HL-60 (cell line): ENCODE results near the gene AOC3.

ENCODE experiments used
- DNase-seq, 2 experiments: peaks; one replicate each; pipeline ENCODE4 v3.0.0-alpha.2; 2010 to 2020; ENCODE audit warnings: low read depth in 1 of 2, low spot score in 1 of 2
- H3K27ac ChIP-seq: fragments of 250-450 bp; sonication (Bioruptor Pico); replicated peaks from 2 replicates; pipeline ENCODE4 v1.5.1; 2020; ENCODE audit warnings: mild to moderate bottlenecking, moderate library complexity
- H3K27me3 ChIP-seq: fragments of 250-450 bp; sonication (Bioruptor Pico); 2 replicates; pipeline ENCODE4 v1.5.1; 2021; ENCODE audit warnings: mild to moderate bottlenecking, moderate library complexity; ENCODE audit not compliant: insufficient read depth, poor library complexity, severe bottlenecking
- H3K4me3 ChIP-seq: replicated peaks from 2 replicates; pipeline ENCODE4 v1.5.1; 2011; ENCODE audit warnings: mild to moderate bottlenecking, control low read depth, low read length; ENCODE audit not compliant: insufficient read depth
- GABPA ChIP-seq: IDR thresholded peaks from 2 replicates; pipeline ENCODE4 v1.6.1; 2012; ENCODE audit warnings: low read depth
- POLR2AphosphoS5 ChIP-seq: IDR thresholded peaks from 2 replicates; pipeline ENCODE4 v1.6.1; 2012; ENCODE audit warnings: low read depth
- SPI1 ChIP-seq: IDR thresholded peaks from 2 replicates; pipeline ENCODE4 v1.6.1; 2012; ENCODE audit warnings: low read depth, mild to moderate bottlenecking, borderline replicate concordance
- TF ChIP-seq, protein P1 (sequence below): IDR thresholded peaks from 2 replicates; pipeline ENCODE4 v1.6.1; 2012; ENCODE audit warnings: low read depth; ENCODE audit not compliant: insufficient replicate concordance
- TF ChIP-seq, protein P2 (sequence below): IDR thresholded peaks from one replicate; pipeline ENCODE4 v1.5.1; 2011; ENCODE audit warnings: low read length, control low read depth, inconsistent platforms; ENCODE audit not compliant: insufficient read depth

AOC3 gene

GRCh38 chr17:42868338-42868737 is 17.3 kb downstream of the AOC3 start:
- Histone ChIP-seq H3K27ac (no peak overlapping the region), H3K27me3 (no peaks in the 10 kb centered on the region), H3K4me3 (no peak overlapping the region)
- TF ChIP-seq, protein P1, sequence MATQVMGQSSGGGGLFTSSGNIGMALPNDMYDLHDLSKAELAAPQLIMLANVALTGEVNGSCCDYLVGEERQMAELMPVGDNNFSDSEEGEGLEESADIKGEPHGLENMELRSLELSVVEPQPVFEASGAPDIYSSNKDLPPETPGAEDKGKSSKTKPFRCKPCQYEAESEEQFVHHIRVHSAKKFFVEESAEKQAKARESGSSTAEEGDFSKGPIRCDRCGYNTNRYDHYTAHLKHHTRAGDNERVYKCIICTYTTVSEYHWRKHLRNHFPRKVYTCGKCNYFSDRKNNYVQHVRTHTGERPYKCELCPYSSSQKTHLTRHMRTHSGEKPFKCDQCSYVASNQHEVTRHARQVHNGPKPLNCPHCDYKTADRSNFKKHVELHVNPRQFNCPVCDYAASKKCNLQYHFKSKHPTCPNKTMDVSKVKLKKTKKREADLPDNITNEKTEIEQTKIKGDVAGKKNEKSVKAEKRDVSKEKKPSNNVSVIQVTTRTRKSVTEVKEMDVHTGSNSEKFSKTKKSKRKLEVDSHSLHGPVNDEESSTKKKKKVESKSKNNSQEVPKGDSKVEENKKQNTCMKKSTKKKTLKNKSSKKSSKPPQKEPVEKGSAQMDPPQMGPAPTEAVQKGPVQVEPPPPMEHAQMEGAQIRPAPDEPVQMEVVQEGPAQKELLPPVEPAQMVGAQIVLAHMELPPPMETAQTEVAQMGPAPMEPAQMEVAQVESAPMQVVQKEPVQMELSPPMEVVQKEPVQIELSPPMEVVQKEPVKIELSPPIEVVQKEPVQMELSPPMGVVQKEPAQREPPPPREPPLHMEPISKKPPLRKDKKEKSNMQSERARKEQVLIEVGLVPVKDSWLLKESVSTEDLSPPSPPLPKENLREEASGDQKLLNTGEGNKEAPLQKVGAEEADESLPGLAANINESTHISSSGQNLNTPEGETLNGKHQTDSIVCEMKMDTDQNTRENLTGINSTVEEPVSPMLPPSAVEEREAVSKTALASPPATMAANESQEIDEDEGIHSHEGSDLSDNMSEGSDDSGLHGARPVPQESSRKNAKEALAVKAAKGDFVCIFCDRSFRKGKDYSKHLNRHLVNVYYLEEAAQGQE = no peak
- TF ChIP-seq POLR2AphosphoS5 (no peak), SPI1 (no peak), GABPA (no peak)
- TF ChIP-seq, protein P2, sequence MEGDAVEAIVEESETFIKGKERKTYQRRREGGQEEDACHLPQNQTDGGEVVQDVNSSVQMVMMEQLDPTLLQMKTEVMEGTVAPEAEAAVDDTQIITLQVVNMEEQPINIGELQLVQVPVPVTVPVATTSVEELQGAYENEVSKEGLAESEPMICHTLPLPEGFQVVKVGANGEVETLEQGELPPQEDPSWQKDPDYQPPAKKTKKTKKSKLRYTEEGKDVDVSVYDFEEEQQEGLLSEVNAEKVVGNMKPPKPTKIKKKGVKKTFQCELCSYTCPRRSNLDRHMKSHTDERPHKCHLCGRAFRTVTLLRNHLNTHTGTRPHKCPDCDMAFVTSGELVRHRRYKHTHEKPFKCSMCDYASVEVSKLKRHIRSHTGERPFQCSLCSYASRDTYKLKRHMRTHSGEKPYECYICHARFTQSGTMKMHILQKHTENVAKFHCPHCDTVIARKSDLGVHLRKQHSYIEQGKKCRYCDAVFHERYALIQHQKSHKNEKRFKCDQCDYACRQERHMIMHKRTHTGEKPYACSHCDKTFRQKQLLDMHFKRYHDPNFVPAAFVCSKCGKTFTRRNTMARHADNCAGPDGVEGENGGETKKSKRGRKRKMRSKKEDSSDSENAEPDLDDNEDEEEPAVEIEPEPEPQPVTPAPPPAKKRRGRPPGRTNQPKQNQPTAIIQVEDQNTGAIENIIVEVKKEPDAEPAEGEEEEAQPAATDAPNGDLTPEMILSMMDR = no peak
- no peak for DNase-seq

DNA sequence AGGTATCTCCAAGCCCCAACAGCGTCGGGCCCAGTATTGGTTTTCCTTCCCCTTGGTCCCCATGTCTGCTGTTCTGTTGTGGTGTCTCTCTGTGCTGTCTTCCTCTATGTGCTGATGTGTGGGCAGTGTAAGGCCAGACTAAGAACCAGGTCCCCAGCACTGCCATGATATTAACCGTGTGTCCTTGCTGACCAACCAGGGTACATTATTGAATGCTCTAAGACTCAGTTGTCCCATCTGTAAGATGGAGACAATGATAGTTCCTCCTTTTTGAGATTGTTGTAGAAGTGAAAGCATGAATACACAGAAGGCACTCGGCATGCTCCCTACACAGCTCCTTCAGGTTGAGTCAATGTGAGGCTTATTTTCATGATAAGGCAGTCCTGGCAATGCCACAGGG is 20.6 kb downstream of the AOC3 start:
- Histone ChIP-seq H3K27ac (no peak overlapping the region), H3K27me3 (no peaks in the 10 kb centered on the region), H3K4me3 (no peak overlapping the region)
- no peak for TF ChIP-seq POLR2AphosphoS5
- no peak for TF ChIP-seq SPI1
- no peak for TF ChIP-seq GABPA
- TF ChIP-seq, protein P1 = no peak
- TF ChIP-seq, protein P2 = no peak
- DNase-seq = no peak

DNA sequence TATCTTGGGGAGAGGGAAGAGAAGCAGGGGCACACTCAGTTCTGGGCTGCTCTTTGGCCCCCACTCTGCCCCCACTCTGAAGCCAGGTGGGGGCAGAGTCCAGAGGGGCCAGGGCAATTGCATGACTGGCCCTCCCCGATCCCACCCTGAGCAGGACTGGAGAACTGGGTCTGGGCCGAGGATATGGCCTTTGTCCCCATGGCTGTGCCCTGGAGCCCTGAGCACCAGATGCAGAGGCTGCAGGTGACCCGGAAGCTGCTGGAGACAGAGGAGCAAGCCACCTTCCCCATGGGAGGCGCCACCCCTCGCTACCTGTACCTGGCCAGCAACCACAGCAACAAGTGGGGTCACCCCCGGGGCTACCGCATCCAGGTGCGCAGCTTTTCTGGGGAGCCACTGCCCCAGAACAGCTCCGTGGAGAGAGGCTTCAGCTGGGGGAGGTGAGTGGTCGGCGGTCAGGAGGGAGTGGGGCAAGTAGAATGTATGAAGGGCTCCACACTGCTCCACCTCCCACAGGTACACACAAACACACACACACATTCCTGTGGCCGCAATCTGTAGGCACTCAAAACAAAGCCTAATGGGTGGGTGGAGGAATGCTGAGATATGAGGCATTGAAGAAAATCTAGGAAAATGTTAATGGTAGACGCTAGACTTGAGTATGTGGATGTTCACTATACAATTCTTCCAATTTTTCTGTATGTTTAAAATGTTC is 21.4 kb downstream of the AOC3 start:
- H3K27me3 ChIP-seq = no peaks in the 10 kb centered on the region
- DNase-seq = no peak
- H3K27ac ChIP-seq = no peak overlapping the region
- TF ChIP-seq GABPA (no peak), POLR2AphosphoS5 (no peak), SPI1 (no peak)
- TF ChIP-seq, protein P2 = no peak
- TF ChIP-seq, protein P1 = no peak
- no peak overlapping the region for H3K4me3 ChIP-seq
